Liver (tissue), 9 donors: ENCODE data around the gene METTL4. TPM values are rescaled to one million over a fixed set of nuclear protein-coding genes. Genes with fewer than 3 reads are reported as not detected.

Experiments used
- DNase-seq: peaks from one replicate; pipeline ENCODE4 v3.0.0-alpha.2; 2017; ENCODE audit warnings: low spot score
- H3K27ac ChIP-seq, 2 donors: one replicate each; pipeline ENCODE4 v1.7.0; 2013; ENCODE audit warnings: inconsistent platforms in 2 of 2, low read length in 2 of 2, control low read depth in 1 of 2, low read depth in 1 of 2, mild to moderate bottlenecking in 1 of 2
- H3K27me3 ChIP-seq, 4 donors: one replicate each; pipeline versions ENCODE4 v1.6.1 to v1.7.0; 2013; ENCODE audit warnings: low read length in 3 of 4, inconsistent platforms in 1 of 4, mild to moderate bottlenecking in 1 of 4, moderate library complexity in 1 of 4; ENCODE audit not compliant: control insufficient read depth in 4 of 4, insufficient read depth in 4 of 4
- H3K36me3 ChIP-seq, 4 donors: one replicate each; pipeline versions ENCODE4 v1.6.1 to v1.7.0; 2013; ENCODE audit warnings: low read length in 3 of 4, mild to moderate bottlenecking in 3 of 4, low read depth in 1 of 4, moderate library complexity in 1 of 4; ENCODE audit not compliant: control insufficient read depth in 4 of 4, insufficient read depth in 3 of 4
- H3K4me1 ChIP-seq, 4 donors: one replicate each; pipeline versions ENCODE4 v1.6.1 to v1.7.0; 2013; ENCODE audit warnings: low read length in 3 of 4, mild to moderate bottlenecking in 3 of 4, moderate library complexity in 1 of 4; ENCODE audit not compliant: control insufficient read depth in 4 of 4, insufficient read depth in 4 of 4
- H3K4me3 ChIP-seq, 3 donors: one replicate each; pipeline versions ENCODE4 v1.6.1 to v1.7.0; 2013; ENCODE audit warnings: low read length in 3 of 3, control low read depth in 1 of 3, low read depth in 1 of 3, mild to moderate bottlenecking in 1 of 3
- H3K9ac ChIP-seq, 2 donors: one replicate each; pipeline ENCODE4 v1.7.0; 2013; ENCODE audit warnings: low read length in 2 of 2, mild to moderate bottlenecking in 2 of 2, moderate library complexity in 2 of 2, control low read depth in 1 of 2, low read depth in 1 of 2
- H3K9me3 ChIP-seq, 4 donors: one replicate each; pipeline versions ENCODE4 v1.6.1 to v1.7.0; 2013; ENCODE audit warnings: low read length in 3 of 4; ENCODE audit not compliant: control insufficient read depth in 4 of 4
- CTCF ChIP-seq: fragments of 150-350 bp; IDR thresholded peaks from 2 replicates; pipeline ENCODE4 v1.5.1; 2017; ENCODE audit warnings: improper control_type of control experiment, low read depth, low read length; ENCODE audit not compliant: missing input control
- EGR1 ChIP-seq, 2 donors: IDR thresholded peaks; 2 replicates each; pipeline ENCODE4 v1.6.1; 2016 to 2018; ENCODE audit warnings: antibody characterized with exemption in 2 of 2, low read depth in 2 of 2
- FOXA1 ChIP-seq: IDR thresholded peaks from 2 replicates; pipeline ENCODE4 v1.6.1; 2016; ENCODE audit warnings: antibody characterized with exemption
- FOXA2 ChIP-seq: IDR thresholded peaks from 2 replicates; pipeline ENCODE4 v1.6.1; 2016; ENCODE audit warnings: antibody characterized with exemption
- GABPA ChIP-seq, 2 donors: IDR thresholded peaks in 1 of 2; conservative IDR thresholded peaks in 1 of 2; 2 replicates each; pipeline ENCODE4 v1.6.1; 2016; ENCODE audit warnings: antibody characterized with exemption in 2 of 2, mild to moderate bottlenecking in 1 of 2, moderate library complexity in 1 of 2
- HNF4A ChIP-seq, 2 donors: conservative IDR thresholded peaks; 2 replicates each; pipeline ENCODE4 v1.6.1; 2016; ENCODE audit warnings: antibody characterized with exemption in 2 of 2, mild to moderate bottlenecking in 2 of 2
- HNF4G ChIP-seq: IDR thresholded peaks from 2 replicates; pipeline ENCODE4 v1.6.1; 2016; ENCODE audit warnings: antibody characterized with exemption
- JUND ChIP-seq, 2 donors: IDR thresholded peaks; 2 replicates each; pipeline ENCODE4 v1.6.1; 2016; ENCODE audit warnings: antibody characterized with exemption in 2 of 2
- MAX ChIP-seq: IDR thresholded peaks from 2 replicates; pipeline ENCODE4 v1.6.1; 2016; ENCODE audit warnings: antibody characterized with exemption
- NR2F2 ChIP-seq: IDR thresholded peaks from 2 replicates; pipeline ENCODE4 v1.6.1; 2016; ENCODE audit warnings: antibody characterized with exemption
- RAD21 ChIP-seq, 2 donors: IDR thresholded peaks; 2 replicates each; pipeline ENCODE4 v1.6.1; 2016; ENCODE audit warnings: antibody characterized with exemption in 2 of 2, mild to moderate bottlenecking in 2 of 2
- REST ChIP-seq: IDR thresholded peaks from 2 replicates; pipeline ENCODE4 v1.6.1; 2016; ENCODE audit warnings: antibody characterized with exemption, mild to moderate bottlenecking
- RXRA ChIP-seq, 2 donors: IDR thresholded peaks; 2 replicates each; pipeline ENCODE4 v1.6.1; 2017 to 2018; ENCODE audit warnings: antibody characterized with exemption in 2 of 2, mild to moderate bottlenecking in 1 of 2
- SP1 ChIP-seq: IDR thresholded peaks from 2 replicates; pipeline ENCODE4 v1.6.1; 2018; ENCODE audit warnings: antibody characterized with exemption, mild to moderate bottlenecking
- TAF1 ChIP-seq: conservative IDR thresholded peaks from 2 replicates; pipeline ENCODE4 v1.6.1; 2016; ENCODE audit warnings: antibody characterized with exemption, mild to moderate bottlenecking
- YY1 ChIP-seq: IDR thresholded peaks from 2 replicates; pipeline ENCODE4 v1.6.1; 2016; ENCODE audit warnings: antibody characterized with exemption, mild to moderate bottlenecking
- ZBTB33 ChIP-seq: IDR thresholded peaks from 2 replicates; pipeline ENCODE4 v1.6.1; 2016; ENCODE audit warnings: antibody characterized with exemption
- WGBS: extraction: QIAGEN DNeasy Blood & Tissue Kit; methylation state at CpG from one replicate; pipeline ENCODE4 v1.1.7; 2013; 5-methylcytosine and 5-hydroxymethylcytosine counted together
- polyA plus RNA-seq, 2 donors: library from polyadenylated mRNA; stranded (reverse) in 1 of 2; unstranded in 1 of 2; fragments of 200-250 nt in 1 of 2; fragments of >200 nt in 1 of 2; fragmentation: Nextera tagmentation in 1 of 2; extraction: Ambion mirVana in 1 of 2; gene quantifications; one replicate each; pipeline versions ENCODE4 v1.2.1 to v1.2.3, GENCODE V29; 2013 to 2015
- total RNA-seq, 2 donors: library from RNA; depleted of rRNA; stranded (reverse); fragments of >200 nt; gene quantifications; one replicate each; pipeline ENCODE4 v1.2.3, GENCODE V29; 2014
- donor health status: healthy.
- donor health status: healthy.
- donor health status: healthy.
- donor health status: healthy.
- donor health status: healthy.

The METTL4 gene
- total and polyA plus RNA-seq, 4 donors: 1.9 to 13.9 (median 3.5) TPM

GRCh38 chr18:2588666-2589344 is 17.5 kb upstream of the METTL4 start:
- Histone ChIP-seq H3K27ac (no peak overlapping the region), H3K9me3 (no peaks in the 10 kb centered on the region), H3K9ac (no peak overlapping the region), H3K4me1 (no peaks in the 10 kb centered on the region), H3K36me3 (no peaks in the 10 kb centered on the region), H3K27me3 (no peaks in the 10 kb centered on the region), H3K4me3 (no peak overlapping the region)
- TF ChIP-seq NR2F2: no peak
- TF ChIP-seq TAF1: no peak
- TF ChIP-seq CTCF: no peak
- no peak for TF ChIP-seq MAX
- no peak for TF ChIP-seq HNF4G
- no peak for TF ChIP-seq HNF4A (conservative IDR thresholded peaks at IDR 0.05)
- no peak for TF ChIP-seq SP1
- TF ChIP-seq JUND (IDR thresholded peaks at IDR 0.05): no peak
- TF ChIP-seq YY1: no peak
- no peak for TF ChIP-seq REST
- no peak for TF ChIP-seq ZBTB33
- TF ChIP-seq EGR1 (IDR thresholded peaks at IDR 0.05; ENCODE audit: low read depth in 2 of 2): no peak
- TF ChIP-seq RAD21 (IDR thresholded peaks at IDR 0.05): no peak
- no peak for TF ChIP-seq GABPA (IDR thresholded peaks at IDR 0.05 in 1 of 2, conservative IDR thresholded peaks at IDR 0.05 in 1 of 2)
- 94% methylated on average over 5 of the region's 5 CpGs for WGBS
- no peak for DNase-seq

- TF ChIP-seq FOXA1 (no peak), GABPA (IDR thresholded peaks at IDR 0.05 in 1 of 2, conservative IDR thresholded peaks at IDR 0.05 in 1 of 2) (no peak), REST (no peak), FOXA2 (no peak), TAF1 (no peak), RXRA (IDR thresholded peaks at IDR 0.05) (no peak), EGR1 (IDR thresholded peaks at IDR 0.05; ENCODE audit: low read depth in 2 of 2) (no peak), HNF4A (conservative IDR thresholded peaks at IDR 0.05) (no peak)
- H3K36me3 ChIP-seq: no peaks in the 10 kb centered on the region
- no peak for DNase-seq
- no peaks in the 10 kb centered on the region for H3K9me3 ChIP-seq
- no peak overlapping the region for H3K4me3 ChIP-seq
- H3K9ac ChIP-seq: no peak overlapping the region
- 89% methylated on average over 3 of the region's 3 CpGs for WGBS
- no peaks in the 10 kb centered on the region for H3K27me3 ChIP-seq
- no peaks in the 10 kb centered on the region for H3K4me1 ChIP-seq
- H3K27ac ChIP-seq: no peak overlapping the region
Measured at GRCh38 chr18:2587788-2588187, 16.5 kb upstream of the METTL4 start.
